ENCODE measurements around the gene CLCN2.
"Not testable (repeated sequence)": the region's sequence is repeated elsewhere in the genome, so short reads cannot be mapped to it uniquely, and the experiment has no call there.

Gene CLCN2

GRCh38 chr3:184346480-184347190, 14.8 kb downstream of the CLCN2 start:
- DNase-seq (ENCODE audit: low read depth in 1 of 2, low spot score in 1 of 2), result no peak

GRCh38 chr3:184345317-184346144, 15.9 kb downstream of the CLCN2 start:
- no peak for DNase-seq (ENCODE audit: low read depth in 1 of 2, low spot score in 1 of 2)

DNA sequence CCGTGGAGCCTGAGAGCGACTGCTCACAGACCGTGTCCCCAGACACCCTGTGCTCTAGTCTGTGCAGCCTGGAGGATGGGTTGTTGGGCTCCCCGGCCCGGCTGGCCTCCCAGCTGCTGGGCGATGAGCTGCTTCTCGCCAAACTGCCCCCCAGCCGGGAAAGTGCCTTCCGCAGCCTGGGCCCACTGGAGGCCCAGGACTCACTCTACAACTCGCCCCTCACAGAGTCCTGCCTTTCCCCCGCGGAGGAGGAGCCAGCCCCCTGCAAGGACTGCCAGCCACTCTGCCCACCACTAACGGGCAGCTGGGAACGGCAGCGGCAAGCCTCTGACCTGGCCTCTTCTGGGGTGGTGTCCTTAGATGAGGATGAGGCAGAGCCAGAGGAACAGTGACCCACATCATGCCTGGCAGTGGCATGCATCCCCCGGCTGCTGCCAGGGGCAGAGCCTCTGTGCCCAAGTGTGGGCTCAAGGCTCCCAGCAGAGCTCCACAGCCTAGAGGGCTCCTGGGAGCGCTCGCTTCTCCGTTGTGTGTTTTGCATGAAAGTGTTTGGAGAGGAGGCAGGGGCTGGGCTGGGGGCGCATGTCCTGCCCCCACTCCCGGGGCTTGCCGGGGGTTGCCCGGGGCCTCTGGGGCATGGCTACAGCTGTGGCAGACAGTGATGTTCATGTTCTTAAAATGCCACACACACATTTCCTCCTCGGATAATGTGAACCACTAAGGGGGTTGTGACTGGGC, 16.7 kb downstream of the CLCN2 start:
- DNase-seq (ENCODE audit: low read depth in 1 of 2, low spot score in 1 of 2), result no peak

DNA sequence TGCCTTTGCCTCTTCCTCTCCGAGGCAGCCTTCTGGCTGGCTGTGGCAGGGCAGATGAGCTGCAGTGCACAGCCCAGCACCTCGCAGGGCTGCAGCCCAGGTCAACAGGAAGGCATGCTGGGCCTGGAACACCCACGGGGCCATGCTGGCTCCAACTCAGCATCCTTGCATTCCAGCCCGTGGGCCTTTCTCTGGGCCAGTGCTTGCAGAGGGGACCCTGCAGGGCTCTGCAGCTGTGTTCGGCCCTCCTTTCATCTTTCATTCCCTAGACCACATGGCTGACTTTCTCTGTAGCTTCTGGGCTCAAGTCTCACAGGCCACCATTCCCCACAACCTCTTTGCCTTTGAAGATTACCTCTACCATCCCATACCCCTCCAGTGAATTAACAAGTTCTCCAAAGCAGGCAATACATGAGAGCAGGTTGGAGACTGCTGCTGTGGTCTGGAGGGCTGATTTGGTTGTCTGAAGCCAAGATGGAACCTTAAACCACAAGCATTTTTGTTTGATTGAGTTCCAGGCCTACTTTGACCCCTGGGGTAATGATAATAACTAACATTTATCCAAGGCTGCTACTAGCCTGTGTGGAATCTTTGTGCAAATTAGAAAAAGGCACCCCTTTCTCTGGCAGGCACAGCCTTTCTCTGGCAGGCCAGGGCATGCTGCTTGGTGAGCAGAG, 18.1 kb downstream of the CLCN2 start:
- no peak for DNase-seq (ENCODE audit: low read depth in 1 of 2, low spot score in 1 of 2)

DNA sequence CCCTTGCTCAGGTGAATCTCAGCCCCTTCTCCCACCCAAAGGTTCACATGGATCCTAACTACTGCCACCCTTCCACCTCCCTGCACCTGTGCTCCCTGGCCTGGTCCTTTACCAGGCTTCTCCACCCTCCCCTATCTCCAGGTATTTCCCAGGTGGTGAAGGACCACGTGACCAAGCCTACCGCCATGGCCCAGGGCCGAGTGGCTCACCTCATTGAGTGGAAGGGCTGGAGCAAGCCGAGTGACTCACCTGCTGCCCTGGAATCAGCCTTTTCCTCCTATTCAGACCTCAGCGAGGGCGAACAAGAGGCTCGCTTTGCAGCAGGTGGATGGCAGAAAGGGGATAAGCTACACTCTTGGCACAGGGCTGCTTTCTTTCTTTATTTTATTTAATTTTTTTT, 19.5 kb downstream of the CLCN2 start:
- DNase-seq (ENCODE audit: low read depth in 1 of 2, low spot score in 1 of 2), result no peak

GRCh38 chr3:184339451-184340135, 21.8 kb downstream of the CLCN2 start:
- not testable (repeated sequence) for DNase-seq (ENCODE audit: low read depth in 1 of 2, low spot score in 1 of 2)

GRCh38 chr3:184339001-184339400, 22.4 kb downstream of the CLCN2 start:
- no peak for DNase-seq (ENCODE audit: low read depth in 1 of 2, low spot score in 1 of 2)

DNA sequence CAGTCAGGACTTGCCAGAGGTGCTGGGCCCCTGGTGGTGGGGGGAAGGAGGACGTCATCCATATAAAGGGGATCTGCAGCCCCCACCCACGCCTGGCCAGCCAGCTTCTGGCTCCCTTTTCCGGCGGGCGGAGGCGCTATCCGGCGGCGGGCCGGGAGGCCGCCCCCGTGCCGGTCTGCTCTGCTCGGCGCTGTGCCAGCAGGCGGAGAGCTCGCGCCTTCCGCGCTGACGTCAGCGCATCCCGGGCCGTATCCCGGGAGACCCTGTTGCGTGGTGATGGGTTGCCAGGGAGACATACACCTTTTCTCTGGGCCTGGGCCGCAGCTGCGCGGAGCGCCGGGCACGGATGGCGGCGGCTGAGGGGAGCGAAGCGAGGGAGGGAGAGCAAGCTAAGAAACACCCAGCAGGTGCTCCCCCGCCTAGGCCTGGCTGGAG, 22.9 kb downstream of the CLCN2 start:
- DNase-seq (ENCODE audit: low read depth in 1 of 2, low spot score in 1 of 2), result no peak

DNA sequence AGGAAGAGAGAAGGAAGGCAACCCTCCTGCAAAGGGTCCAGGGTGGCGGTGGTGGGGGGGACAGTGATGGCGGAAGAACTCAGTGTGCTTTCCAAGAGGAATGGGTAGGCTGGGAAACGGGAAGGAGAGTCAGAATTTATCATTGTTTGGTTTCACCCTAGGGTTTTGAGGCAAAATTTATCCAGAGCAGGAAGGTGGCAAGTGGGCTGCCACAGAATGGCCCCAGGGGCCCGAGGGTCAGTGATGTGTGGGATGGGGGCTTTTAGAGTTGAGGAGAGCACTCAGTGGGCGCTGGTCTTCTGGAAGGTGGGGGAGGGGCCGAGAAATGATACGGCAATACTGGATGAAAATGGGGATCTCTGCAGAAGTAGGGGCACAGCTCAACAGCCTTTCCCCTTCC, 23.4 kb downstream of the CLCN2 start:
- DNase-seq (ENCODE audit: low read depth in 1 of 2, low spot score in 1 of 2), result no peak

DNA sequence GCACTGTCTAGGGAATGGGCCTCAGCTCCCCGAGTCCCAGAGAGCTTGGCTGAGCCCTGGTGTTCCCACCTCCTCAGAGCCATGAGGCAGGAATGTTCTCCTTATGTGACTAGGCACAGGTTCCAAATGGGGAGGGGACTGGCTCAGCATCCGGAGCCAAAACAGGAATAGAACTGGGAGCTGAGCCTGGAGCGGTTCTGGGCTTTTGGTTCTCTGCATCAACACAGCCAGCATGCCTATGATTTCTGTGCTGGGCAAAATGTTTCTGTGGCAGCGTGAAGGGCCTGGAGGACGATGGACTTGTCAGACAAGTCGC, 24.0 kb downstream of the CLCN2 start, which contains the start of gene FAM131A:
Gene FAM131A, plus strand, starts transcription at position 202 of the 316 bp plus-strand sequence. Its CDS starts 31 bp downstream, at position 233.
- no peak for DNase-seq (ENCODE audit: low read depth in 1 of 2, low spot score in 1 of 2)

GRCh38 chr3:184336547-184337398, 24.6 kb downstream of the CLCN2 start:
- no peak for DNase-seq (ENCODE audit: low read depth in 1 of 2, low spot score in 1 of 2)

- DNase-seq (ENCODE audit: low read depth in 1 of 2, low spot score in 1 of 2), result peak; percentile 80 to 85
These were observed 25.5 kb downstream of the CLCN2 start for GRCh38 chr3:184335661-184336546.

- no peak for DNase-seq (ENCODE audit: low read depth in 1 of 2, low spot score in 1 of 2)
These were observed 26.1 kb downstream of the CLCN2 start for GRCh38 chr3:184335291-184335660.

GRCh38 chr3:184334470-184335158, 26.8 kb downstream of the CLCN2 start:
- DNase-seq (ENCODE audit: low read depth in 1 of 2, low spot score in 1 of 2), result peak in 1 of 2 donors; percentile 31

DNA sequence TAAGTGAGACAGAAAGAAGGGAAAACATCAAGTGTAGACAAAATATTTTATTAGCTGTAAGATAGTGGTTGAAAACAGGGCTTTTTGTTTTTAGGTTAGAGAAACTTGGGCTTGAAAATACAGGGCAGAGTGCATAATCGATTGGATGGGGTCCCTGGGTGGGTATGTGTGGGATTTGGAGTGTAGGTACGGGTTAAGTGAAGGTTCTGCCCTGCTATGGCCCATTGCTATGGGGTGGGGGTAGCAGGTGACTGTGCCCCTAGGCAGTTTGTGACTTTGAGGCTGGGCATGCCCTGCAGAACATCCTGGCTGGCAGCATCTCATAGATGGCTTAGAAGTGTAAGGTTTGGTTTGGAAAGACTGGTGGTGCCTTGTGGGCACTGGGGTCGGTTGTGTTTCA, 27.7 kb downstream of the CLCN2 start:
- no peak for DNase-seq (ENCODE audit: low read depth in 1 of 2, low spot score in 1 of 2)

DNA sequence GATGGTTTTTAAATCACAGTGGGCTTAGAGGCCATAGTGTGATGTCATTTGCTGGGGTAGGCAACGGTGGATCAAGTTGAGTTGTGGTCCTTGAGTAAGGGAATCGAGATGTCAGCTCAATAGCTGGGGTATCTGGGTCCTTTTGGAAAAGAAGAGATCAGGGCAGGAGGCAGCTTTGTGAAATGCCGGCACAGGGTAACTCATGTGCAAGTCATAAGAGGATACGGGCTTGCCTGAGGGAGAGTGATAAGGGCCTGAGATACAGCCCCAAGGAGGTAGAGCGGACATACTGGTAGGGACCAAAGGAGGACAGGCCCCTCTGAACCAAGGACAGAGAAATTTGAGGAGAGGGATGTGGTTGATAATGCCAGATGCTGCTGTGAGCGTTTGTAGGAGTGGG, 28.2 kb downstream of the CLCN2 start:
- DNase-seq (ENCODE audit: low read depth in 1 of 2, low spot score in 1 of 2), result no peak

DNA sequence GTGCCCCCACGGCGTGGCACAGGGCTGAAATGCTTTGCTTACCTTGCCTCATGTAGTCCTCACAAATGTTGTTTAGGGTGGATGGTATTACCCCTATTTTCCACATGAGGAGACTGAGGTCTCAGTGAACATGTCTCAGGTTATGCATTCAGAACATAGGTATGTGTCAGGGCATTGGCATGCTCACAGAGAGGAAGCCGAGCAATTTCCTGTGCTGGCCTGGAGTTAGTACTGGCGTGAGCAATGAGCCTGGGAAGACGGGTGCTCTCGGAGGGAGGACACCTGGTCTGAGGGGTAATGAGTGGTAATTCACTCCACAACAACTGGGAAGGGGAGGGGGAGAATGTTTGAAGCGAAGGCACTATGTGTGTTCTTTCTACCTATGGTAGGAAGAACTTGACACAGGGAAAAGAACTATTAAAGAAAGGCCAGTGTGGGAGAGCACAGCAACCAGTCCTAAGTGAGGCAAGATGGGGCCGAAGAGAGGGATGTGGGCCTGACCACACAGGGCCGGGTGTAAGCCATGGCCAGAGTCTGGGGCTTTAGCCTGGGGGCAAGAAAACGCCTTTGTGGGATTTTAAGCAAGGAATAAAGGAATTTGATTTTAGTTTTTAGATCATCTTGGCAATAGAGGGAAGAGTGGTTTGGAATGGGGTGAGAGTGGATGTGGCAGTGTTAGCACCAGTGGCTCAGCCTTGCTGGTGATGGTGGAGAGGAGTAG, 28.9 kb downstream of the CLCN2 start:
- DNase-seq (ENCODE audit: low read depth in 1 of 2, low spot score in 1 of 2), result no peak

DNA sequence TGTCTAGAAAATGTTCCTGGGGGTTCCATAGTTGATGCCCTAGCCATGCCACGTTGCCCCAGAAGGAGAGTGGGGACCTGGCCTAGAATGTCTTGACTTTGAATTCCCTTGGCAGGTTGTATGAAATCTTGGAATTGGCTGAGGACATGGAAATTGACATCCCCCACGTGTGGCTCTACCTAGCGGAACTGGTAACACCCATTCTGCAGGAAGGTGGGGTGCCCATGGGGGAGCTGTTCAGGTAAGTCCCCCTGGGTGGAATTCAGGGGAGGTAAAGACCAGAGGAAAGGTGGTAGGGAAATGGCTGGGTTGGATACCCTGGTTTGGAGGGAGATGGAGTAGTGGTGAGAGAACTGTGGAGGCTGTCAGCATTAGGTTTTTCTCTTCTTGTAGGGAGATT, 32.9 kb downstream of the CLCN2 start:
- no peak for DNase-seq (ENCODE audit: low read depth in 1 of 2, low spot score in 1 of 2)
